T47D (cell line): ENCODE results near the gene TTLL9.
"Not testable (repeated sequence)": the region's sequence is repeated elsewhere in the genome, so short reads cannot be mapped to it uniquely, and the experiment has no call there.

Experiments used
- DNase-seq, 2 experiments: peaks; one replicate each; pipeline versions ENCODE4 v3.0.0 to v3.0.0-alpha.2; 2011 to 2012; ENCODE audit warnings: low read depth in 1 of 2, low spot score in 1 of 2
- JUND ChIP-seq: IDR thresholded peaks from 2 replicates; pipeline ENCODE4 v1.6.1; 2012; ENCODE audit warnings: low read depth
- in situ Hi-C: cut with HindIII; loops from 2 replicates; pipeline ENCODE4 v1.10.0; 2016; ENCODE audit warnings: low sequenced_read_pairs, low pct_unique_long_range_greater_than_20kb

The TTLL9 gene, protein sequence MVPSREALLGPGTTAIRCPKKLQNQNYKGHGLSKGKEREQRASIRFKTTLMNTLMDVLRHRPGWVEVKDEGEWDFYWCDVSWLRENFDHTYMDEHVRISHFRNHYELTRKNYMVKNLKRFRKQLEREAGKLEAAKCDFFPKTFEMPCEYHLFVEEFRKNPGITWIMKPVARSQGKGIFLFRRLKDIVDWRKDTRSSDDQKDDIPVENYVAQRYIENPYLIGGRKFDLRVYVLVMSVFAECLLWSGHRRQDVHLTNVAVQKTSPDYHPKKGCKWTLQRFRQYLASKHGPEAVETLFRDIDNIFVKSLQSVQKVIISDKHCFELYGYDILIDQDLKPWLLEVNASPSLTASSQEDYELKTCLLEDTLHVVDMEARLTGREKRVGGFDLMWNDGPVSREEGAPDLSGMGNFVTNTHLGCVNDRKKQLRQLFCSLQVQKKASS

DNA sequence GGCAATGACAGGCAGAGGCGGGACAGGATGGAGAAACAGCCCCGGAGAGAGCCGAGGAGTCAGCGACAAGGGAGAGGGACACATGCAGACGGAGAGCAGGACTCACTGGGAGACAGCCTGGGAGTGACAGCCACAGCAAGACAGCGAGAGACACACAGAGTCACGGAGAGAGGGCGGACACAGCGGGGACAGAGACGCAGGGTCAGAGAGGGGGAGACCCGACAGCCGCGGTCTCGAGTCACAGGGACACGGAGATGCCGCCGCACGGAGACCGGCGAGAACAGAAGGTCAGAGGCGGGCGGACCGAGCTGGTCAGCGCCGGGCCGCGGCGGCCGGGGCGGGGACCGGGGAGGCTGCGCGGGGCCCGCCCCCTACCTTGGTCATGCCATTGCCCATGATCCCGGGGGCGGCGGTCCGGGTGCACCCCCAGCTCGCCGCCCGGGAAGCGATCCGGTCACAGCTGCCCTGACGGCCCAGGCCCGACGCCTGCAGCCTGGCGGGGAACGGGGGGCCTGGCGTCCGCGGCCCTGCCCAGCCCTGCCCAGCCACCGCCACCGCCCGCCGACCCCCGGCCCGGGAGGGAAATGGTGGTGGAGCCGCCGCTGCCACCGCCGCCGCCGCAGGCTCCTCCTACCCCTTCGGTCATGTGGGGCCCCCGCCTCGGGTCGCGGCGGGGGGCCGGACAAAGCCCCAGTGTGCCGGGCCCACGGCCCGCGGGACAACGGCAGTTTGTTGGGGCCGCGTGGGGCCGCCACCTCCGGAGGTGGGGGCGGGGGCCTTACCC, at the start of gene TTLL9, which contains the start of gene DUSP15:
Gene TTLL9, plus strand, starts transcription at position 693 of the 784 bp plus-strand sequence. CDS start 493 bp downstream, outside the sequence.
Gene DUSP15, minus strand, starts transcription at position 586 of the 784 bp plus-strand sequence. Its CDS starts 190 bp downstream, at position 396.
- in situ Hi-C loops, result no loop called here
- TF ChIP-seq JUND, result no peak
- DNase-seq, result peak; percentile 45 to 59

DNA sequence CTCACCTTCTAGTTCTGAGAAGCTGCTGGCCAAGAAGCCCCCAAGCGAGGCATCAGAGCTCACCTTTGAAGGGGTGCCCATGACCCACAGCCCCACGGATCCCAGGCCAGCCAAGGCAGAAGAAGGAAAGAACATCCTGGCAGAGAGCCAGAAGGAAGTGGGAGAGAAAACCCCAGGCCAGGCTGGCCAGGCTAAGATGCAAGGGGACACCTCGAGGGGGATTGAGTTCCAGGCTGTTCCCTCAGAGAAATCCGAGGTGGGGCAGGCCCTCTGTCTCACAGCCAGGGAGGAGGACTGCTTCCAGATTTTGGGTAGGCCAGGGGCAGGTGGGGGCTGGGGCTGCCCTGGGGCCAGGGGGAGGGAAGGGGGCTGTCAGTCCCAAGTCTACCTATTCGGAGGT, 49.0 kb upstream of the TTLL9 start:
- DNase-seq, result no peak
- no peak for TF ChIP-seq JUND
- in situ Hi-C loops, result no loop called here

DNA sequence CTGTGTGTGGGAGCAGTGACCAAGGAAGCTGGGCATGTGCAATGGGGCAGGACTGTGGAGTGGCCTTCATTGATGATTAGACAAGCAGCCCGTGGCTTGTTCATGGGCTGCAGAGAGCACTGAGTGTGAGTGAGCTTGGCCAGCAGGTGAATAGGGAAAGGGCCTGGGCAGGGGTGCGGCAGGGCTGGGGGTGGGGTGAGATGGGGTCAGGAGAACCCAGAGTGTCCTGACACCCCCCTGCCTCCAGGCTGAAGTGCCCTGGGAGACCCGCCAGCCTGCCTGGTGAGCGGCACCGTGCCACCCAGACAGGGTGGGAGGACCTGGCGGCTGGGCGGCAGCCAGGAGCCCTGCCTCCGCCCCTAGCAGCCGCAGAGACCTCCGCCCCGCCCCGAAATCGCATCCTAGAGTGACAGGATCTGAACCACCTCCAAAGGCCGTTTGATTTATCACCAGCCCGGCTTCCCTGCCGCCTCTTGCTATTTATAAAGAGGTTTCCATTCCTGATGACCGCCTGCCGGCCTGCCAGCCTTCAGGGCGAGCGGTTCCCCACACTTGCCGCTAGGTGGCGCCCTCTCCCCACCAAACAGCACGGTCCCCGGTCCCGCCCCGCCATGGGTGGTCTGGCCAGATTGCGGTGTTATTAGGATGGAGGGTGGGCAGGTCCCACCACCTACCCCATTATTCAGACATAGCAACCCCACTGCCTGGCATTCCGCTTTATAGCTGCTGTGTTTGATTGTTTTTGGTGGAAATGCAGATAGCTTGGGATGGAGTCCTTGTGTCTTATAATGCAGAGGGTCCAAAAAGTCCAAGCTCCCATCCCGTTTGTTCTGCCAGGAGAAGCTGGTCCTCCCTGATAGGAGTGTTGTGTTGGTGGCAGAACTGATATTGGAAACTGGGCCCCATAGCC, 47.8 kb upstream of the TTLL9 start:
- DNase-seq, result peak; percentile 69 to 87
- TF ChIP-seq JUND, result no peak
- in situ Hi-C loops, result no loop called here

DNA sequence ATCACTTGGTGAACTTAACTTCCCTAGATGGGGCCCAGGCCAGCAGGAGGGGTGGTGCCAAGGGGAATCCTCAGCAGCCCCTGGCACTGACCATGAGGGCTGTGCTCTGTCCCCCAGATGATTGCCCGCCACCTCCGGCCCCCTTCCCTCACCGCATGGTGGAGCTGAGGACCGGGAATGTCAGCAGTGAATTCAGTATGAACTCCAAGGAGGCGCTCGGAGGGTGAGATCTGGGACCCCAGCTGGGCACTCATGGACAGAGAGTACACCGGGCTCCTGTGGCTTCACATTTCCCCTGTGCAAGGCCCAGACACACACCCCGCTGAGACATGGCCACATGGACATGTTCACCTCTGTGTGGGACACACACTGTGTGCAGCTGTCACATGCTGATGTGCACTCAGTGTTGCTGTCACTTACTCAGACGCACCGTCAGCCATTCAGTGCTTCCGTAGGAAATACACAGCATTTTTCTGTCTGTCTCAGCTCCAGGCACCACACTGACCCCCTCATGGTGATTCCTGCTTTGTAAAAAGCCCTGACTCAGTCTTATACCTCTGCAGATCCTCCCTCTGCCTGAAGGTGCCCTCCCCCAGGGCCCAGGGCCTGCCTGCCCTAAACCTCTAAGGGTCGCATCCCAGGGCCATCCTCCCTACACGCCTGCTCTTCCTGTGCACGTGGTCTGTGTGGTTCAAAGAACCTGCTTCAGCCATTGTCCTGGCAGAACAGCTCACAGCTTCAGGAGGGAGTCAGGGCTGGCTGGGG, 46.9 kb upstream of the TTLL9 start:
- DNase-seq, result no peak
- TF ChIP-seq JUND, result no peak
- in situ Hi-C loops, result no loop called here

DNA sequence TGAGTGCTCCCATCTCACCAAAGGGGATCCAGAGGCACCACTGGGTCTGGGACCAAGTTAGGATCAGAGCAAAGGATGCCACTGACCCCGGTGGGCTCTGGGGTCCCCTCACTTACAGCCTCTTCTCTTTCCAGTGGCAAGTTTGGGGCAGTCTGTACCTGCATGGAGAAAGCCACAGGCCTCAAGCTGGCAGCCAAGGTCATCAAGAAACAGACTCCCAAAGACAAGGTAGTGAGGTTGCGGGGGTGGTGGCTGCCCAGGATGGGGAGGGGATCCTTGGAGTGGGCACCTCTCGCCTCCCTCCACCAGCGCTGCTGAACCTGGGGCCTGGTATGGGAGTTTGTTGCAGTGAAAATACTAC, 46.3 kb upstream of the TTLL9 start:
- no peak for DNase-seq
- in situ Hi-C loops, result no loop called here
- no peak for TF ChIP-seq JUND

DNA sequence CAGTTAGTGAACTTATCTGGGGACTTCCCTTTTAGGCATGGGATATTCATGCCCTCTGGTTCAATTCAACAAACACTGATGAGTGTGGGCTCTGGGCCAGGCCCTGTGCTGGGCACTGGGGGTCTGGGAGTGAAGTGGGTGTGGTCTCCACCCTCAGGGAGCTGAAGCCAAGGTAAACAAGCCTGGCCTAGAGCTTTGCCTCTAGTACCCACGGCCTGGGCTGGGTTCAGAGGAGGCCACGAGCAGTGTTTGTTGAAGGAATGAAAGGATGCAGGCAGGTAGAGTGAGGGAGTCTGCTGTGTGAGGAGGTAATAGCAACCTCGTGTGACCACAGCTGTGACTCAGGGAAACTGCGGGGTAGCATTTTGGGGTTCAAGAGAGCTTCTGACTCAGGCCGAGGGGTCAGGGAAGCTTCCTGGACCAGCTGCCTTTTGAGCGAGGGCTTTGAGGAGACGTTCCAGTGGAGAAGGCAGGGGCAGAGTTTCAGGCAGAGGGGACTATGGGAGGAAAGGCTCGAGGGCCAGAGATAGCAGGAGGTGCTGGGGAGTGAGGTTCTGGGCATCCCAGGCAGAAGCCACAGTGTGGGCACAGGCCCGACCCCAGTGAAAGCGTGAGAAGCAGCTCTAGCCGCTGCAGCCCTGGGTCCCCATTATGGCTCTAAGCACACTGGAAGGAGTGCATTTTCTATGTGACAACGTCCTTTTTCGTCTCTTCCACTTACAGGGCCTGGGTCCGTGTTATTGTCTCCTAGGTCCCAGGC, 45.7 kb upstream of the TTLL9 start:
- no peak for DNase-seq
- TF ChIP-seq JUND, result no peak
- in situ Hi-C loops, result no loop called here

DNA sequence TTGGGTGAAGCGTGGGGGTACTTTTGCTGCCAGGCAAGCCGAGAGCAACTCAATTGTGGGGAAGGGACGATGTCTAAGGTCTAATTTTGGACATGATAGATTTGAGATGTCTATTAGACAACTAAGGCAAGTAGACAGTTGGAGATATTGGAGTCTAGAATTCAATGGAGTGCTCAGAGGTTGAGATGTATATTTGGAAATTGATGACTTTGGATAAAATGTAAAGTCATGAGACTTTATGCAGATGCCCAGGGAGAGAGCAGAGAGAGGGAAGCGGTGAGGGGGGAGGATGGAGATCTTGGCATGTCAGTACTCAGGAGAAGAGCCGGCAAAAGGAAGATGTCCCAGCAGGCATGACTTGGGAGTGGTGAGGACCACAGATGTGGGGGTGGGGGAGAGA, 44.4 kb upstream of the TTLL9 start:
- TF ChIP-seq JUND, result no peak
- in situ Hi-C loops, result no loop called here

DNA sequence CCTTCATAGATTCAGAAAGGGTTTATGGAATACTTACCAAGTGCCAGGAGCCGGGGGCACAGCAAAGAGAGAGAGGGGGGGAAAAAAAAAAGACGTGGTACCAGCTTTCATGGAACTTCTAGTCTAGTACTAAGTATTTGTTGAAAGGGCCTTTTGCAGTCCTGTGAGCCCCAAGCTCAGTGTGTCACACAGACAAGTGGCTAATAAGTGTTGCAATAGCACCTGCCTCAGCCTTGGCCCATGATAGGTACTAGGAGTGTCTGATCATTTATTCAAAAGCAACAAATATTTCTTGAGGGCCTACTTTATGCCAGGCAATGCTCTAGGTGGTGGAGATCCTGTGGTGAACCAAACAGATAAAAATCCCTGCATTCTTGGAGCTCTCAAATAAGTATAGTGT, 43.4 kb upstream of the TTLL9 start:
- in situ Hi-C loops, result no loop called here
- no peak for TF ChIP-seq JUND
- DNase-seq, result no peak

More for the DNA sequence above, 44.4 kb upstream of the TTLL9 start:
- no peak for DNase-seq

DNA sequence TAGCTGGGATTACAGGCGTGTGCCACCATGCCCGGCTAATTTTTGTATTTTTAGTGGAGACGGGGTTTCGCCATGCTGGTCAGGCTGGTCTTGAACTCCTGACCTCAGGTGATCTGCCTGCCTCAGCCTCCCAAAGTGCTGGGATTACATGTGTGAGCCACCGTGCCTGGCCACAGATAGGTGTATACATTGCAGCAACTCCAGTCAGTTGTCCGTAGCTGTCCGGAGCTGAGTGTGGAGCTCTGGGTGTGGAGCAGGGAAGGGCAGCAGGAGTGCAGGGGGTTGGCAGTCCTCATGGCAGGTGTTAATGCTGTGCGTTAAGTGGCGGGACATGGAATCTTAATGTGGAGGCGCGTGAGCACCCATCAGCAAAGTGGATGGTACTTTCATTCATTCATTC, 42.4 kb upstream of the TTLL9 start:
- in situ Hi-C loops, DNase-seq: not testable (repeated sequence)

DNA sequence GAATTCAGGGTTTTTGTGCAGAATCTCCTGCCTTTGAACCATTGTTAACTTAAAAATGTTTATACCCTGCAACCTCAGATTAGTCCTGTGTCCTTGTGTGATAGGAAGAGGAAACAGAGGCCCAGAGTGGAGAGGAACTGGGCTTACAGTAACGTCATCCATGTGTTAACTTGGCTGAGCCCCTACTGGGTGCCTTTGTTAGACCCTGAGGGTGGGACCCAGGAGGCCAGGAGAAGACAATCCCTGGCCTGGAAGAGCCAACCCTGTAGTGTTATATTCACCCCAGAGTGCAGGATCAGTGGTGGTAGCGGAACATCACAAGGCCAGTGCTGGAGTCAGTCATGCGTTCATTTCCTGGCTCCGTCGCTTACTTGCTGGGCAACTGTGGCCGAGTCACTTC, 40.7 kb upstream of the TTLL9 start:
- DNase-seq, result no peak
- no peak for TF ChIP-seq JUND
- in situ Hi-C loops, result no loop called here

DNA sequence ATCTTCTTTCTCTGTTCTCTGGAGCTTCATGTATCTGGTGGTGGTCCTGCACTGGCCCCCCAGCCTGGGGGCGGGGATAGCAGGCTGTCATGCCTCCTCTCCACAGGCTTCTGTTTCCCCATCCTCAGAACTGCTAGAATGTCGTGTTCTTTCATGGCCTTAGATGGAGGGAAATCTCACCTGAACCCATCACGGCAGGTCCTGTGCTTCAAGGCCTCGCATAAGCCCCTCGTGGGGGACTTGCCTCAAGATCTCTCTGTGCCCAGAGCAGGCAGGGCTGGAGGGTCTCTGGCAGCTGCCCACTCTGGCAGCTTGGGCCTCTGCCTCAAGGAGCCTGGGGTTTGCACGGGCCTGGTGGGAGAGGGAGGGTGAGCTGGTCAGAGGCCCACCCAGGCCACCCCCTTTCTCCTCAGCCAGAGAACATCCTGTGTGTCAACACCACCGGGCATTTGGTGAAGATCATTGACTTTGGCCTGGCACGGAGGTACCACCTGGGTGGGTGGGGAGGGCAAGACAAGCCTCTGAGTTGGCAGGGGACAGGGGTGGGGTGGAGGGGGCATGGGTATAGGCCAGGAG, 39.9 kb upstream of the TTLL9 start:
- TF ChIP-seq JUND, result no peak
- in situ Hi-C loops, result no loop called here
- no peak for DNase-seq
